NCI-H1105 (cell line): ENCODE measurements around the gene RYR1.
"Not testable (repeated sequence)": the region's sequence is repeated elsewhere in the genome, so short reads cannot be mapped to it uniquely, and the experiment has no call there.

Source experiments
- DNase-seq: peaks from one replicate; lab custom pipeline; 2025; lab: John Stamatoyannopoulos, UW

Gene RYR1

DNA sequence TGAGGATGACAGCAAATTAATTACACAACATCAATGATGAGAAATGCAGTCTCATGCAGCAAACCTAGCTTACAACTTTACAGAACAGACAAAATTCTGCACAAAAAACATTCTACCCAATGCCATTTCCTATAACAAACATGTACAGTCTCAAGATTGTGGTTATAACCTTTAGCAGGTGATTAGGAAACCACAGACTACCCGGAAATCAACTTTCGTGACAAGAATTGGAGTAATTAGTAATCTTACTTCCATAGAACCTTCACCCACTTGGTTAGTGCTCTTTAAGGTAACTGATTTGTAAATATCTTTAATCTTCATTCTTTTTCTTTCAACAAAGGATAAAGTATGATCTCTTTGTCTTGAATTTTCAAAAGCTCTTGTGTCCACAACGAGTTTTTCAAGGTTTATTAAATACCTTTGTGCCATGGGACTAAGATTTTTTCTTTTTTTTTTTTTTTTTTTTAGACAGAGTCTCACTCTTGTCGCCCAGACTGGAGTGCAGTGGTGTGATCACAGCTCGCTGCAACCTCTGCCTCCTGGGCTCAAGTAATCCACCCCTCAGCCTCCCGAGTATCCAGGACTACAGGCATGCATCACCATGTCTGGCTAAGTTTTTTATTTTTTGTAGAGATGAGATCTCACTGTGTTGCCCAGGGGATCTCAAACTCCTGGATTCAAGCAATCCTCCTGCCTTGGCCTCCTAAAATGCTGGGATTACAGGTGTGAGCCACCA lies 105.5 kb downstream of the RYR1 start:
- no peak for DNase-seq

GRCh38 chr19:38539751-38540150 lies 106.3 kb downstream of the RYR1 start:
- DNase-seq, result no peak

GRCh38 chr19:38542040-38542439 lies 108.5 kb downstream of the RYR1 start:
- no peak for DNase-seq

DNA sequence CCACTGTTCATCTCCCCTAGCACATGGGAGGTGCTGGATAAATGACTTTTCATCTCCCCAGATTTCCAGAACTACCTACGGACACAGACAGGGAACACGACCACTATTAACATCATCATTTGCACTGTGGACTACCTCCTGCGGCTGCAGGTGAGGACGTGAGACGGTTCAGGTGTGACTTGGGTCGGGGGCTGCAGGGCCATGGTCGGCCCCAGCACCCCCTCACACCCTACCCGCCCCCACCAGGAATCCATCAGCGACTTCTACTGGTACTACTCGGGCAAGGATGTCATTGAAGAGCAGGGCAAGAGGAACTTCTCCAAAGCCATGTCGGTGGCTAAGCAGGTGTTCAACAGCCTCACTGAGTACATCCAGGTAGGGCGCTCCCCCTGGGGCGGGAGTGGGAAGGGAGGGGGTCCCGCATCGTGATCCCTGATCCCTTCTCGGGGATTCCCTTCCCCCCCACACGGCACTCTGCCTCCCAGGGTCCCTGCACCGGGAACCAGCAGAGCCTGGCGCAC lies 109.9 kb downstream of the RYR1 start:
- DNase-seq, result no peak

DNA sequence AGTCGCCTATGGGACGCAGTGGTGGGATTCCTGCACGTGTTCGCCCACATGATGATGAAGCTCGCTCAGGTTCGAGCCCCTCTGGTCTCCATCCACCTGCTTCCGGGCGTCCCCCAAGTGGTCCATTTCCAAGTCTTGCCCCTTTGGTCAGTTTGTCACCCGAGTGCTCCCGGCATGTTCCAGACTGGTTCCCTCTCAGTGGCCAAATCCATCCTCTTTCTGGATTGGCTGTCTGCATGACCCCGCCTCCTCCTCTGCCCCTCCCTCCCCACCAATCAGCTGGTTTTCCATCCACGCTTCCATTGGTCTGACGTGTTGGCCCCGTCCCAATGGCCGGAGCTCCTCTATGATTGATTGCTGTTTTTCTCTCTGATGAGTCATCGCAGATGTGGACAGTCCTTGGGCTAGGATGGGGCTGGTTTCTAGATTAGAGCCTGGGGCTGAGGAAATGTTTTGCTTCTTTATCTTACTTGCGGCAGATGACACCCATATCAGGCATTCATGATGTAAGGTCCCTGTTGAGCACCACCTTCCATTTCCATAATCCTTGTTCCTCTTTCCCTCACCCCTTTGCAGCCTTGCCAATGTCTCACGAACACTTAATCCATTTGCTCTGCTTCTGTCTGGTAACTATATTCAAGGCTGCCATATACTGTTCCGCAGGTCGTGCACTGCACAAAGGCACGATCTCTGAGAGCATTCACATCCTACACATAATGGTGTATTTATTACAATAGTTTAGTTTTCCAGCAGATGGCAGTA lies 110.5 kb downstream of the RYR1 start:
- DNase-seq, result no peak

DNA sequence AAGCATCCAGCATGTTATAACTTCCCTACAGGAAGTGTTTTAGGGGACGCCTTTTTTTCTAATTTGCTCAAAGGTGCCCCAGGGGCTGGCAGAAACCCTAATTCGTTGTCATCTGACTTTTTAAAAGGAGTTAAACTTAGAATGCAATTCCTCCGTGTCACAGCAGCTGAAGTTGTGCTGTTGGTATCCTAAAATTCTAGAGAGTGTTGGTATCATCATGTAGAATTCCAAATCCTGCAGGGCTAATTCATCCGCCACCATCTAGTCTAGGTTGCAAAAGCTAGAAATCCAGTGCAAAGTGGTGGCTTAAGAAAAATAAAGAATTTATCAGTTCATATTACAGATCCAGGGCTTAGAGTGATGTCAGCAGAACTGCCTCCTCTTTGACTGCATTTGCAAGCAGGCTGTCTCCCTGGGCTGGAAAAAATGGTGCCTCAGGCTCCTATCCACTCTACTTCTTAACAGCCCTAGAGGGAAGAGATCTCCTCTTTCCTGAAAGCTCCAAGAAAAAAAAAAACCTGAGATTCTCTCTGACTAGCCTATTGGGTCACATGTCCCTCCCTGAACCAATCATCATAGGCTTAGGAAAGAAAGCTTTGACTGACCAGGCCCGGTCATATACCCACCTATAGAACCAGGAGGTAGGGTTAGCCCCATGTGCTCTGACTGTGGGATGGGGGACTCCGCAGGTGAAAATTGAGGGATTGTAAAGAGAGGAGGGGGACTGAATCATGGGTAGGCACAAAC lies 111.3 kb downstream of the RYR1 start:
- DNase-seq, result no peak

DNA sequence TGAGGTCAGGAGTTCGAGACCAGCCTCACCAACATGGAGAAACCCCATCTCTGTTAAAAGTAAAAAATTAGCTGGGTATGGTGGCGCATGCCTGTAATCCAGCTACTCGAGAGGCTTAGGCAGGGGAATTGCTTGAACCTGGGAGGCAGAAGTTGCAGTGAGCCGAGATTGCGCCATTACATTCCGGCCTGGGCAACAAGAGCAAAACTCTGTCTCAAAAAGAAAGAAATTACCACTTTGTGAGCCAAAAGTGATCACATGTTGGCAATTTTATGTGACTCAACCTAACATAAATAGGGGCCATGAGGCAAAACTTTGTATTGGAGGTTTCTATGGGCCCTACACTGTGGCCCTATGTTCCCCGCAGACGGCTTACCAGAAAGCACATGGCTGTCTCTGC lies 112.1 kb downstream of the RYR1 start:
- no peak for DNase-seq

DNA sequence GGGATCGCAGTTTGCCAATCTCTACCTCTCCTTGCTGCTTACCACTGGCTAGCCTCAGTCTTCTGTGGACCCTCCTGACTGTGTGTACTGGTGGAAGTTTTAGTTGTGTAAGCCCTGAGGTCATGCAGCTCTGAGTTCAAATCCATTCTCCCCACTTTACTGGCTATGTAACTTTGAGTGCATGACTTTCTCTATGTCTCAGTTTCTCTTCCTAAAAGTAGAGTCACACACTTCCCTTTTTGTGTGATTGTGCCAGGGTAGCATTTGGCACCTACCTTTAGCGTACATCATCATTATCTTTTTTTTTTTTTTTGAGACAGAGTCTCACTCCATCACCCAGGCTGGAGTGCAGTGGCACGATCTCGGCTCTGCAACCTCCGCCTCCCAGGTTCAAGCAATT lies 113.9 kb downstream of the RYR1 start:
- DNase-seq, result no peak

GRCh38 chr19:38549061-38549460 lies 115.6 kb downstream of the RYR1 start:
- DNase-seq, result no peak

GRCh38 chr19:38549942-38550341 lies 116.5 kb downstream of the RYR1 start:
- DNase-seq, result no peak

GRCh38 chr19:38550376-38550775 lies 116.9 kb downstream of the RYR1 start:
- no peak for DNase-seq

- no peak for DNase-seq
Observed at GRCh38 chr19:38551450-38551813, 117.9 kb downstream of the RYR1 start.

GRCh38 chr19:38553239-38553638 lies 119.7 kb downstream of the RYR1 start:
- not testable (repeated sequence) for DNase-seq

- no peak for DNase-seq
Observed at GRCh38 chr19:38554676-38555141, 121.2 kb downstream of the RYR1 start.

DNA sequence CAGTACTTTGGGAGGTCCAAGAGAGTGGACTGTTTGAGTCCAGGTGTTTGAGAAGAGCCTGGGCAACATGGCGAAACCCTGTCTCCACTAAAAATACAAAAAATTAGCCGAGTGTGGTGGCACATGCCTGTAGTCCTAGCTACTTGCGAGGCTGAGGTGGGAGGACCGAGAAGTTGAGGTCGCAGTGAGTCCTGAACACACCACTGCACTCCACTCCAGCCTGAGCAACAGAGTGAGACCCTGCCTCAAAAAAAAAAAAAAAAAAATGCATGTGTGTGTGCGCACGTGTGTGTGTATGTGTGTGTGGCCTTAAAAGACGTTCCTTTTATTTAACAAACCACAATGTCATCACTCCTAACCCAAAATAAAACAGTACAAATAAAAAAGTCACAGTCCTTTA lies 121.7 kb downstream of the RYR1 start:
- DNase-seq, result no peak

- DNase-seq, result no peak
Observed at GRCh38 chr19:38556521-38557174, 123.2 kb downstream of the RYR1 start.

- DNase-seq, result no peak
Observed at GRCh38 chr19:38557205-38557799, 123.8 kb downstream of the RYR1 start.

DNA sequence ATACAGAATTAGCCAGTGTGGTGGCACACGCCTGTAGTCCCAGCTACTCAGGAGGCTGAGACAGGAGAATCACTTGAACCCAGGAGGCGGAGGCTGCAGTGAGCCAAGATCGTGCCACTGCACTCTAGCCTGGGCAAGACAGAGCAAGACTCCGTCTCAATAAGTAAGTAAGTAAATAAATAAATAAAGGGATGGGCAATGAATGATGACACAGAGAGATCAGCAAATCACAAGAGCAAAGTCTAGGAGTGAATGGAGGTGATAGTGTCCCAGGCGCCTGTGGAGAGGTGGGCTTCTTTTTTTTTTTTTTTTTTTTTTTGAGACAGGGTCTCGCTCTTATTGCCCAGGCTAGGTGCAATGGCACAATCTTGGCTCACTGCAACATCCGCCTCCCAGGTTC lies 125.4 kb downstream of the RYR1 start:
- not testable (repeated sequence) for DNase-seq

DNA sequence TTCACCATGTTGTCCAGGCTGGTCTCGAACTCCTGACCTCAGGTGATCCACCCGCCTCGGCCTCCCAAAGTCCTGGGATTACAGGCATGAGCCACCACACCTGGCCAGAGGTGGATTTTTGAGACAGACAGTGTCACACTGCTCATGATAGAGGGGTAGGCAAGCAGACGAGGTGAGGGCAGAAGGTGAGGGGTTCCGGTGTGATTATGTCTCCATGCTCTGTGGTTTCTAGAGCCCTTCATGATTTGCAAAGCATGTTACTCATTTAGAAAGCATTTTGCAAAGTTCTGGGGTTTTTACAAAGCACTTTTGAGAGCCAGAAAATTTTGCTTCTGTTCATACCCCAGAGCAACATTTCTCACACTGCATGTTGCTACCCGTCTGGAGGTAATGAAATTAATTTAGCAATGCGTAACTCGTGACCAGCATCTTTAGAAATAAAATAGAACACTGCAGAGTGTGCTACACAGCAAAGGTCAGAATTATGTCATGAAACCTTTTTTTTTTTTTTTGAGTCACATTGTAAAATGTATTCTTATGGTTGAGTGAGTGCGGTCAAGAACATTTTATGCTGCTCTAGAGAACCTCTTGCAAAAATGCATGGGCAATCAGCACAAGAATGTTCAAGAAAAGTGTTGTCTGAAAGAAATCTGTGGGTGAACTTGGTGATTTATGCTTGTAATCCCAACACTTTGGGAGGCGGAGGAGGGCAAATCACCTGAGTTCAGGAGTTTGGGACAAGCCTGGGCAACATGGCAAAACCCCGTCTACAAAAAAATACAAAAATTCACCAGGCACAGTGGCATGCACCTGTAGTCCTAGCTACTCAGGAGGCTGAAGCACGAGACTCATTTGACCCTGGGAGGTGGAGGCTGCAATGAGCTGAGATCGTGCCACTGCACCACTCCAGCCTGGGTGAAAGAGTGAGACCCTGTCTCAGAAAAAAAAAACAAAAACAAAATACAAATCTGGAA lies 126.2 kb downstream of the RYR1 start:
- DNase-seq, result no peak

DNA sequence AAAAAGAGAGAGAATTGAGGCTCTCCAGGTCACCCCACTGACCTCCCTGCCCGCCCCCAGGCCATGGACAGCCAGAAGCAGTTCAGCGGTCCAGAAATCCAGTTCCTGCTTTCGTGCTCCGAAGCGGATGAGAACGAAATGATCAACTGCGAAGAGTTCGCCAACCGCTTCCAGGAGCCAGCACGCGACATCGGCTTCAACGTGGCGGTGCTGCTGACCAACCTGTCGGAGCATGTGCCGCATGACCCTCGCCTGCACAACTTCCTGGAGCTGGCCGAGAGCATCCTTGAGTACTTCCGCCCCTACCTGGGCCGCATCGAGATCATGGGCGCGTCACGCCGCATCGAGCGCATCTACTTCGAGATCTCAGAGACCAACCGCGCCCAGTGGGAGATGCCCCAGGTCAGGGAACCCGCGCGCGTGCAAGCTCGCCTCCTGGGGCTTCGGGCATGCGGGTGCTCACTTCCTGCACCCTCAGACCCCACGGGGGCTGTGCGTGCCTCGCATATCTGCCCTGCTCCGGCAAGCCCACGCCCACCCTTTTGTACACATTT lies 127.6 kb downstream of the RYR1 start:
- no peak for DNase-seq
